DMS53 treated with DMSO at 0.1 percent for 48 hours (cell line): ENCODE data around the gene LIPG.

Source experiments
- DNase-seq: peaks from one replicate; lab custom pipeline; 2025; ENCODE audit not compliant: unreplicated experiment; lab: John Stamatoyannopoulos, UW

Gene LIPG

GRCh38 chr18:49610022-49610445 lies 48.2 kb downstream of the LIPG start:
- DNase-seq: no peak

GRCh38 chr18:49611316-49611715 lies 49.5 kb downstream of the LIPG start:
- no peak for DNase-seq

DNA sequence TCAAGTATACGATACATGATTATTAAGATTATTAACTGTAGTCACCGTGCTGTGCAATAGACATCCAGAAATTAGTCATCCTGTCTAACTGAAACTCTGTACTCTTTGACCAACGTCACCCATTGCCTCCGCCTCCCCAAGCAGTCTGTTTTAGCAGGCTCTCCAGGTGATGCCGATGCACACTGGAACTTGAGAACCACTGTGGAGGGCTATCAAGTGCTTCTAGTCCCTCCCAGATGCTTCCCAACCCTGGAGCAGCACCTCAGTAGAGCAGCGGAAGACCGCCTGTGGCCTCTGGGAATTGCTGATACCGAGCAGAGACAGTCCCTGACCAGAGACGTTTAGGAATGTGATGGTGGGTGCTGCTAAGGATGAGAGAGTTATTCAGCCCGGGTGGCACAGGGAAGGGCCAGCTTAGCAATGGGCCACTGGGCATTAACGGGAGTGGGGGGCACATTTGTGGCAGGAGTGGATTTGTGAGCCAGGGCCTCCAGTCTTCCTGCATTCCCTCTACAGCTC lies 50.7 kb downstream of the LIPG start:
- no peak for DNase-seq

DNA sequence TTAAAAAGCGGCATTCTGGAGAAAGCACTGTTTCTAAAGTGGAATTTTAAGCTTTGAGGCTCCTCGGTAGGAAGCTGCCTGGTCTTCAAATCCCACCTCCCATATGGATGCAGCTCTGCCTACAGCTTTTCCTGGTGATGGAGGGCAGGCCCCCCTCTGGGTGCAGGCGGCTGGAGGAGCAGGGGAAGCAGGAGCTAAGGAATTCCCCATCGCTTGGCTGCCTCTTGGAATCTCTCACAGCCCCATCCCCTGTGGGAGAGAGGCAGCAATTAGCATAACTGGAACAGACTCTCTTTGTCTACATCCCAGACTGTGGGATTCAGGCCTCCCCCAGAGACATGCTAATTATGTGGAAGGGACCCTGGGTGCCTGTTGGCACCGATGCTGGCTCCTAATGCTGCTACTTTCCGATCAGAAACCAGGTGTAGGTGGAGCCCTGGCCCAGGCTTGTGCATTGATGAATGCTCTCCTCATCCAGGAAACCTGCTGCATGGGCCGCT lies 51.3 kb downstream of the LIPG start:
- no peak for DNase-seq

DNA sequence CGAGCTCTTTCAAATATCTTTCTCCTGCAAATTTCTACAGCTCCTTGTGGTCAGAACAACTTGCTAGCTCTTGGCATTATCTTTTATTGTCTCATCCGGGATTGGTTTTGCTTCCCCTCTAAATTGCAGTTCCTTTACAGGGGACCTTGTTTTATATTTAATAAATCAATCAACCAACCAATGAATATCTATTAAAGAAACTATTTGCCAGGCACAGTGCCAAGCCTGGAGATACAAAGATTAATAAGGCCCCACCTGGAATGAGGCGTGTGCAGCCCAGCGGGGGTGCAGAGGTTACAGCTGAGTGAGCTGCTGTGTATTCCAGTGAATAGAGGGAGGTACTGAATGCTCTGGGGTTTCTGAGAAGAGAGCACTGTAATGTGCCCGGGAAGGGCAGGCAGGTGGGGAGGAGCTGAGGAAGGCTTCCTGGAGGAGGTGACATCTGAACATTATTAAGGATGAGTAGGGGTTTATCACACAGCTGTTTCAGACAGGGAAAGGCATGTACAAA lies 51.8 kb downstream of the LIPG start:
- DNase-seq: no peak

GRCh38 chr18:49616618-49617328 lies 54.9 kb downstream of the LIPG start:
- DNase-seq: no peak

DNA sequence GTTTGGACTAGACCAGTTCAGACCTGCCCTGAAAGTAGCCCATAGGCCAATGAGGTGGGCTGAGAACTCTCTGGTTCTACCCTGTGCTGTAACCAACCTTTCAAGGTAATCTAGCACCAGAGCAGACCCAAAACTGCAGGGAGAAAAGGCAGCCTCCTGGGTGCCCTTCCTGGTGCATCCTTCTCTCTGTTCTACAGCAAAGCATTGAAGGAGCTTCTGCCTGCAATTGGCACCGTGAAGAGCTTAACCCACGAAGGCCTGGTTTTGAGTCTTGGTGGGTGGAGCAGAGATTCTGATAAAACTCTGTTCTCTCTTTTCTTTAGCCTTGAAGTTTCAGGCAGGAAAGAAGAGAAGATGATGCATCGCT lies 55.5 kb downstream of the LIPG start:
- no peak for DNase-seq

GRCh38 chr18:49617865-49618264 lies 56.0 kb downstream of the LIPG start:
- DNase-seq: no peak

GRCh38 chr18:49618742-49619681 lies 57.2 kb downstream of the LIPG start:
- DNase-seq: no peak

GRCh38 chr18:49619801-49620200 lies 57.9 kb downstream of the LIPG start:
- DNase-seq: no peak

GRCh38 chr18:49621301-49621700 lies 59.4 kb downstream of the LIPG start:
- no peak for DNase-seq

DNA sequence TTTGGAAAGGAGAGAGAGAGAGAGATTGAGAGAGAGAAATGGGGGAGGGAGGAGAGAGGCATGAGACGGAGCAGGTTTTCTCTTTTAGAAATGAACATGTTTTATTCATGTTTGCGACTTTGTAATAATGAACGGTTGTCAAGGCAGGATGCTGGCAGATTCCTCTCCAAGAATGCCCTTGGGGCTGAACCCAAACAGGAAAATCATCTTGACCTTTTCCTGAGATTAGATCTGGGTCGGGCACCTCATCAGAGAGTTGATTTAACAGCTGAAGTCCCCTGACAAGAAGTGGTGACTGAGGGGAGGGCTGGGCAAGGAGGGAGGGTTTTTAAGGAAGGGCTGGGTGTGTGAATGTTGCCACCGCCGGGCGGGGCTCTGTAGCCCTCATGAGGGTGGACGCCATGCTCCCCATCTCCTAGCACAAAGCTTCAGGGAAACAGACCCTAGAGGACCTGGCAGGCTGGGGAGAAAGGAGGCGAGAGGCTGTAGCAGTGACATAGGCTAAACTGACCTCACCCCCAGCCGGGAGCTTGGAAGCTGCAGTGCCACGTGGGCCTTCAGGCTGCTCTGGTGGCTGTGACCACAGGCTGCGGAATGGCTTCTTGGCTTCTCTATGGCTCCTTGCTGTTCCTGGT lies 60.0 kb downstream of the LIPG start:
- DNase-seq: no peak

DNA sequence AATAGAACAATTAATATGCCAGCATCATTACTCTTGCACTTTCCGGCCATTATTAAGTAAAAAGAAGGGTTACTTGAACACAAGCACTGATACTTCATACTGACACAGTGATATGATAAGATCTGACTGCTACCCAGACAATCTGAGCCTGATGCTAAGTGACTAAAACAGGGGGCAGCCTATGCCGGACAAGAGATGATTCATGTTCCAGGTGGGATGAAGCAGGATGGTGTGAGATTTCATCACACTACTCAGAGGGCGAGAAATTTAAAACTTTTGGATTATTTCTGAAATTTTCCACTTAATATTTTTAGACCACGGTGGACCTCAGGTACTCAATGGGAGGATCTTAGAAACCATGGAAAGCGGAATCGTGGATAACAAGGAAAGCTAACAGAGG lies 61.7 kb downstream of the LIPG start:
- no peak for DNase-seq

DNA sequence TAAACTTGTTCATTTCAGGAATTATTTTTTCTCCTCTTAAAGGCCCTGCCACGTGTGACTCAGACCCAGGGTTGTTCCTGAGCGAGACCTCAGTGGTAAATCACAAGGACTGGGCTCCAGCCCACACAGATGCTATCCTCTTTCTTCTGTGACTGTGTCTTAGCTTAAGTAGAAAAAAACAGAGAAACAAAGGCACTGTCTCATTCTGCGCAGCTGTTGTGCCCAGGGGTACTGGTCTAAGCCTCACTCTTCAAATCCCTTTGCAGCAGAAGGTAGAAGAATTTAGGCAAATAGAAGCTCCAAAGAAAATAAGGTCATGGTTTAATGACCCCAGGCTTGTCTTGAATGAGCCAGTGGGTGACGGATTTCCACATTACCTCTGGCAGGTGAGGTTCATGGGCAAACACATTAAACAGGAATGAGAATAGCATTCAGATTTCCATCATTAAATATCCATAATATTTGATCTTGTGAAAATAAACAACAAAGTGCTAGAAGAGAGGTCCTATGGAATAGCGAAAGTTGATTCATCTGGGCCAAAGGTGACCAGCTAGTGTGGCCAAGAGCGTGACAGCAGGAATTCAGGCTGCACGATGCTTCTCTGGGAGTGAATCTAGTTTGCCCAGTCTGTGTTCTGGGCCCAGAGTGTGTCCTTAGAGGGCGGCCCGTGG lies 63.3 kb downstream of the LIPG start:
- DNase-seq: no peak

DNA sequence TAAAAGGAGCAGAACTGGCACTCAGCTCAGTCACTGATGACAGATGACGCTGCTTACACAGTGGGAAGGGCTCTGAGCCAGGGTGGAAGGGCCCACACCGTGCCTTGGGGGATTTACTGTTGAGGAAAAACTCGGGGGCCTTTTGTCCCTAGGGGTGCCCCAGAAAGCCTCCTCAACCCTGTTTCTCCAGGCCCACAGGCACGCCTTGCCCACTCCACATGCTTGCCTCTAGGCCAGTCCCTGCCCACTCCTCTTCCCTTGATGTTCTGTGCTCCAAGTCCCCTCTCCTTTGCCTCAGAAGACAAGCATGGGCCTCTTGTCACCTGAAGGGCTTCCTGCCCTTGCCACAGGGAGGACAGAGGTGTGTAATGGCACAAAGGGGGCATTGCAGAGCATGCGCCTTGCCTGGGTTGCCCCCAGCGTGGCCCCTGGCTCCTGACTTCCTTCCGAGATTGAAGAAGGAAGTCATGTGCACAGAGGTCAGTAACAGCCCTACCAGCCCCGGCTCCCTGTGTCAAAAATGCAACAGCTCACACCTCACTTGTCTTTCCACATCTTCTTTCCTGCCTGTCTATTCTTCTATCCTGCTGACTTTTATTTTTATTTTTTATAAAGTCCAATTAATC lies 65.1 kb downstream of the LIPG start:
- no peak for DNase-seq

- DNase-seq: peak; percentile 94
Observed at GRCh38 chr18:49628119-49628518, 66.3 kb downstream of the LIPG start.

GRCh38 chr18:49628881-49629795 lies 67.3 kb downstream of the LIPG start:
- DNase-seq: peak; percentile 64

DNA sequence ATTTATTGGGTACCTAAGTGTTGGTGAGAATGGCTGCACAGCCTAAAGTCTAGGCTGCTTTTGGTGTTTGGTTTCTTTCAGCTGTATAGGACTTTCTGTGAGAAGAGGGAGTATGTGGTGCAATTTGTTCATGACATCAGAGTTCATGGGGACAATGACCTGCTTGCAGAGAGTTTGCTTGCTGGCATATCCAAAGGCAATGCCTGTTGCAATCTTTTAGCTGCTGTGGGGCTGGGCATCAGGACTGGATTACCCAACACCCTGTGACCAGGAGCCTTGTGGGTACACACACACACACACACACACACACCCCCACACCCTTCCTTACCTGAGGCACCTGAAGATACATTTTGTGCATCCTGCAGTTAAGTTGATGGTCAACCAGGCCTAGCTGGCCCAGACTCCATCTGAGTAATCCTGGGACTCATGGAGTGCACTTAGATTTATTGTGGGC lies 68.4 kb downstream of the LIPG start:
- DNase-seq: no peak
